Esophagus squamous epithelium (tissue), 5 donors: ENCODE data around the gene SATB1. TPM values are rescaled to one million over a fixed set of nuclear protein-coding genes. Genes with fewer than 3 reads are reported as not detected.

Experiments
- DNase-seq: peaks from one replicate; lab custom pipeline; 2025; lab: John Stamatoyannopoulos, UW
- H3K27ac ChIP-seq, 4 donors: fragments of 200-600 bp; sonication (generic); one replicate each; pipeline ENCODE4 v1.5.1; 2016 to 2019; ENCODE audit warnings: mild to moderate bottlenecking in 1 of 4
- H3K27me3 ChIP-seq, 4 donors: fragments of 200-600 bp; sonication (generic); 1 replicate in 3 of 4; 2 replicates in 1 of 4; pipeline versions ENCODE4 v1.5.1 to v1.6.0; 2017 to 2021; ENCODE audit warnings: antibody characterized with exemption in 1 of 4
- H3K36me3 ChIP-seq, 3 donors: fragments of 200-600 bp; sonication (generic); one replicate each; pipeline ENCODE4 v1.5.1; 2016 to 2019
- H3K4me1 ChIP-seq, 3 donors: fragments of 200-600 bp; sonication (generic); one replicate each; pipeline ENCODE4 v1.5.1; 2017 to 2019
- H3K4me3 ChIP-seq, 4 donors: fragments of 200-600 bp; sonication (generic); 1 replicate in 3 of 4; 2 replicates in 1 of 4; pipeline ENCODE4 v1.5.1; 2016 to 2019; ENCODE audit warnings: mild to moderate bottlenecking in 2 of 4, moderate library complexity in 1 of 4
- H3K9me3 ChIP-seq, 3 donors: fragments of 200-600 bp; sonication (generic); one replicate each; pipeline ENCODE4 v1.5.1; 2016 to 2019
- POLR2A ChIP-seq, 4 donors: fragments of 450-650 bp; IDR thresholded peaks; one replicate each; pipeline ENCODE4 v1.6.1; 2017; ENCODE audit warnings: antibody characterized with exemption in 4 of 4, mild to moderate bottlenecking in 4 of 4, moderate library complexity in 3 of 4
- WGBS, 2 donors: methylation state at CpG; one replicate each; pipeline ENCODE4 v1.1.5; 2018; 5-methylcytosine and 5-hydroxymethylcytosine counted together
- intact Hi-C: fragments of 100-400 bp; cut with DNase I; formaldehyde crosslinking; loops from one replicate; pipeline ENCODE4 v1.15.0; 2022
- total RNA-seq, 4 donors: library from RNA; depleted of rRNA; stranded (reverse); fragments of >200 nt; gene quantifications; one replicate each; pipeline ENCODE4 v1.1.0, GENCODE V29; 2016
- TF ChIP-seq, protein P1 (sequence below), 6 experiments: fragments of 450-650 bp in 4 of 6; fragments of 200-600 bp in 2 of 6; sonication (generic) in 2 of 6; IDR thresholded peaks; one replicate each; pipeline ENCODE4 v1.5.1; 2016 to 2019; ENCODE audit warnings: antibody characterized with exemption in 6 of 6, mild to moderate bottlenecking in 4 of 6, moderate library complexity in 4 of 6
- donor health status: DM: yes; HTN: yes; CAD: no.

Gene SATB1
- total RNA-seq, 4 donors from 2014 or later, result 16.9 to 24.4 (median 20.0) TPM

- intact Hi-C loops, result no loop called here
- H3K4me1 ChIP-seq, result no peaks in the 10 kb centered on the region
- H3K27ac ChIP-seq, result no peak overlapping the region
- H3K27me3 ChIP-seq, result no peaks in the 10 kb centered on the region
- DNase-seq, result no peak
- TF ChIP-seq, protein P1, sequence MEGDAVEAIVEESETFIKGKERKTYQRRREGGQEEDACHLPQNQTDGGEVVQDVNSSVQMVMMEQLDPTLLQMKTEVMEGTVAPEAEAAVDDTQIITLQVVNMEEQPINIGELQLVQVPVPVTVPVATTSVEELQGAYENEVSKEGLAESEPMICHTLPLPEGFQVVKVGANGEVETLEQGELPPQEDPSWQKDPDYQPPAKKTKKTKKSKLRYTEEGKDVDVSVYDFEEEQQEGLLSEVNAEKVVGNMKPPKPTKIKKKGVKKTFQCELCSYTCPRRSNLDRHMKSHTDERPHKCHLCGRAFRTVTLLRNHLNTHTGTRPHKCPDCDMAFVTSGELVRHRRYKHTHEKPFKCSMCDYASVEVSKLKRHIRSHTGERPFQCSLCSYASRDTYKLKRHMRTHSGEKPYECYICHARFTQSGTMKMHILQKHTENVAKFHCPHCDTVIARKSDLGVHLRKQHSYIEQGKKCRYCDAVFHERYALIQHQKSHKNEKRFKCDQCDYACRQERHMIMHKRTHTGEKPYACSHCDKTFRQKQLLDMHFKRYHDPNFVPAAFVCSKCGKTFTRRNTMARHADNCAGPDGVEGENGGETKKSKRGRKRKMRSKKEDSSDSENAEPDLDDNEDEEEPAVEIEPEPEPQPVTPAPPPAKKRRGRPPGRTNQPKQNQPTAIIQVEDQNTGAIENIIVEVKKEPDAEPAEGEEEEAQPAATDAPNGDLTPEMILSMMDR (IDR thresholded peaks at IDR 0.05), result no peak
- TF ChIP-seq POLR2A (IDR thresholded peaks at IDR 0.05), result no peak
- H3K36me3 ChIP-seq, result peaks cover 0 to 30% (median 0%) of the 10 kb centered on the region in 3 donors
- no peaks in the 10 kb centered on the region for H3K9me3 ChIP-seq
- no peak overlapping the region for H3K4me3 ChIP-seq
- WGBS, 2 donors, result 90 to 94% methylated on average over 7 of the region's 7 CpGs
Measured at GRCh38 chr3:18370672-18371071, 54.5 kb downstream of the SATB1 start.

GRCh38 chr3:18369551-18370185 is 55.5 kb downstream of the SATB1 start:
- WGBS, 2 donors, result 78 to 87% methylated on average over 13 of the region's 13 CpGs

DNA sequence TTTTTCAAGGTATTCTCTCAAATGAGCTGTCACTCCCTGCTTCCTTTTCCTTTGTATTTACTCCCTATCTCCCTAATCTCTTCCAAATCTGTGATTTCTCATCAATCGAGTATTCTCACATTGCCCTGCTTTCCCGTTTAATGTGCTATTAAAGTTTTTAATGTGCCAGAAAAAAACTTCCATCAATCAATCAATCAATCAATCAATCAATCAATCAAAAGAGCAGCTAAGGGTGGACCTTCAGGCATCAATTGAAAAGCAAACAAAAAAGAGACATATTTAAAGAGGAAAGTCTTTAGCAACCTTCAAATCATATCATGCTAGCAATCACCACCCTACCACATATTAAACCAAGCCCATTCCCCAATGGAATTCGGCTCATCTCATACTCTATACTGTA is 58.9 kb downstream of the SATB1 start:
- H3K27ac ChIP-seq, result no peak overlapping the region
- 89 to 95% methylated on average over 3 of the region's 3 CpGs for WGBS, 2 donors
- intact Hi-C loops, result no loop called here
- no peaks in the 10 kb centered on the region for H3K9me3 ChIP-seq
- H3K27me3 ChIP-seq, result no peaks in the 10 kb centered on the region
- no peaks in the 10 kb centered on the region for H3K4me1 ChIP-seq
- TF ChIP-seq, protein P1 (IDR thresholded peaks at IDR 0.05), result no peak
- TF ChIP-seq POLR2A (IDR thresholded peaks at IDR 0.05), result no peak
- H3K36me3 ChIP-seq, result peaks cover 0 to 12% (median 0%) of the 10 kb centered on the region in 3 donors
- no peak overlapping the region for H3K4me3 ChIP-seq
- no peak for DNase-seq

More at GRCh38 chr3:18369551-18370185, 55.5 kb downstream of the SATB1 start:
- intact Hi-C loops, result no loop called here
- H3K27ac ChIP-seq, result no peak overlapping the region
- no peaks in the 10 kb centered on the region for H3K27me3 ChIP-seq
- TF ChIP-seq, protein P1 (IDR thresholded peaks at IDR 0.05), result no peak
- no peak for TF ChIP-seq POLR2A (IDR thresholded peaks at IDR 0.05)
- peaks cover 0 to 22% (median 0%) of the 10 kb centered on the region in 3 donors for H3K36me3 ChIP-seq
- H3K4me1 ChIP-seq, result no peaks in the 10 kb centered on the region
- H3K9me3 ChIP-seq, result no peaks in the 10 kb centered on the region
- no peak for DNase-seq
- H3K4me3 ChIP-seq, result no peak overlapping the region

- Histone ChIP-seq H3K4me1 (no peaks in the 10 kb centered on the region), H3K27ac (no peak overlapping the region), H3K36me3 (peaks cover 0 to 12% (median 0%) of the 10 kb centered on the region in 3 donors), H3K9me3 (no peaks in the 10 kb centered on the region), H3K4me3 (no peak overlapping the region), H3K27me3 (no peaks in the 10 kb centered on the region)
- TF ChIP-seq POLR2A (IDR thresholded peaks at IDR 0.05), result no peak
- TF ChIP-seq, protein P1 (IDR thresholded peaks at IDR 0.05), result no peak
- intact Hi-C loops, result no loop called here
- no peak for DNase-seq
- 90 to 94% methylated on average over 2 of the region's 2 CpGs for WGBS, 2 donors
Measured at GRCh38 chr3:18363338-18363737, 61.8 kb downstream of the SATB1 start.

GRCh38 chr3:18357747-18358146 is 67.4 kb downstream of the SATB1 start:
- Histone ChIP-seq H3K4me3 (no peak overlapping the region), H3K27me3 (no peaks in the 10 kb centered on the region), H3K36me3 (peaks cover 0 to 6% (median 0%) of the 10 kb centered on the region in 3 donors), H3K9me3 (no peaks in the 10 kb centered on the region), H3K27ac (no peak overlapping the region), H3K4me1 (no peaks in the 10 kb centered on the region)
- TF ChIP-seq, protein P1 (IDR thresholded peaks at IDR 0.05), result no peak
- no peak for TF ChIP-seq POLR2A (IDR thresholded peaks at IDR 0.05)
- intact Hi-C loops, result no loop called here
- DNase-seq, result no peak
